Testis (tissue), 3 donors: ENCODE data around the gene MYO1F. TPM values are rescaled to one million over a fixed set of nuclear protein-coding genes. Genes with fewer than 3 reads are reported as not detected.

Experiments
- DNase-seq: peaks from one replicate; pipeline ENCODE4 v3.0.0-alpha.2; 2019
- H3K27ac ChIP-seq, 2 donors: fragments of 200-600 bp; sonication (generic); one replicate each; pipeline ENCODE4 v1.5.1; 2019
- H3K27me3 ChIP-seq: fragments of 200-600 bp; sonication (generic); one replicate; pipeline ENCODE4 v1.5.1; 2019
- H3K36me3 ChIP-seq: fragments of 200-600 bp; sonication (generic); one replicate; pipeline ENCODE4 v1.5.1; 2017; ENCODE audit warnings: low read depth; ENCODE audit errors: missing control alignments
- H3K4me1 ChIP-seq: fragments of 200-600 bp; sonication (generic); one replicate; pipeline ENCODE4 v1.5.1; 2019
- H3K4me3 ChIP-seq, 2 donors: fragments of 200-600 bp; sonication (generic); one replicate each; pipeline ENCODE4 v1.5.1; 2017 to 2019
- H3K9me3 ChIP-seq: fragments of 200-600 bp; sonication (generic); one replicate; pipeline ENCODE4 v1.5.1; 2017
- POLR2A ChIP-seq: fragments of 450-650 bp; IDR thresholded peaks from one replicate; pipeline ENCODE4 v1.6.1; 2017; ENCODE audit warnings: antibody characterized with exemption, mild to moderate bottlenecking, moderate library complexity
- WGBS, 2 donors: methylation state at CpG; one replicate each; pipeline ENCODE4 v1.1.5; 2018; 5-methylcytosine and 5-hydroxymethylcytosine counted together
- intact Hi-C: fragments of 100-400 bp; cut with DNase I; formaldehyde crosslinking; loops from one replicate; pipeline ENCODE4 v1.15.1; 2023; ENCODE audit warnings: low total_unique reads
- polyA plus RNA-seq: library from polyadenylated mRNA; stranded (reverse); fragments of 350-450 nt; fragmentation: Illumina TruSeq; extraction: RNeasy Lipid Tissue Mini Kit (QIAGEN cat#74804); gene quantifications from one replicate; pipeline ENCODE4 v1.2.3, GENCODE V29; 2014; ENCODE audit warnings: low read depth, low replicate concordance; ENCODE audit not compliant: insufficient read depth
- total RNA-seq, 2 donors: library from RNA; depleted of rRNA; stranded (reverse); fragments of >200 nt; gene quantifications; one replicate each; pipeline ENCODE4 v1.2.3, GENCODE V29; 2016
- TF ChIP-seq, protein P1 (sequence below), 3 experiments: fragments of 450-650 bp in 2 of 3; fragments of 200-600 bp in 1 of 3; sonication (generic) in 1 of 3; IDR thresholded peaks; one replicate each; pipeline ENCODE4 v1.5.1; 2016 to 2019; ENCODE audit warnings: antibody characterized with exemption in 3 of 3, mild to moderate bottlenecking in 2 of 3, moderate library complexity in 1 of 3

MYO1F gene
- total and polyA plus RNA-seq, 3 donors from 2014 or later: 4.7 to 6.7 (median 5.9) TPM

DNA sequence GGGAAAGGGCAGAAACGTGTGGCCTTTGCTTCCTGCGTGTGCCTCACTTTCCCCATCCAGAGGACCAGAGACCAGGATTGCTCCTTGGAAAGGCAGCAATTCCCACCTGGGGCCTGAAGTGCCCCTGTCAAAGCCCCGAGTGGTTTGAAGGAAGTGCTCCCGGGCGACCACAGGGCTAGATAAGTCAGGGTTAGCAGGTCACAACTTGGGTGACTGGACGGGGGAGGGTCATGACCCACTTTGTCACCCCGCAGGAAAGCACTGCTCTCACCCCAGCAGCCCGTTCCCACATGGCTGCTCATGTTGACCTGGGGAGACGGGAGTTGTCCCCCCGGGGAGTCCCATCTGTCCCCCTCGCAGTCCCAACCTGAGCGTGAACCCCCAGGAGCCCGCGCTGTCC, 75.3 kb downstream of the MYO1F start:
- Histone ChIP-seq H3K27me3 (no peaks in the 10 kb centered on the region), H3K36me3 (no peaks in the 10 kb centered on the region), H3K4me3 (no peak overlapping the region), H3K27ac (no peak overlapping the region), H3K4me1 (peaks cover 7% of the 10 kb centered on the region), H3K9me3 (no peaks in the 10 kb centered on the region)
- no peak for DNase-seq
- WGBS, 2 donors: 78 to 87% methylated on average over 9 to 14 of the region's 14 CpGs
- no peak for TF ChIP-seq POLR2A
- TF ChIP-seq, protein P1, sequence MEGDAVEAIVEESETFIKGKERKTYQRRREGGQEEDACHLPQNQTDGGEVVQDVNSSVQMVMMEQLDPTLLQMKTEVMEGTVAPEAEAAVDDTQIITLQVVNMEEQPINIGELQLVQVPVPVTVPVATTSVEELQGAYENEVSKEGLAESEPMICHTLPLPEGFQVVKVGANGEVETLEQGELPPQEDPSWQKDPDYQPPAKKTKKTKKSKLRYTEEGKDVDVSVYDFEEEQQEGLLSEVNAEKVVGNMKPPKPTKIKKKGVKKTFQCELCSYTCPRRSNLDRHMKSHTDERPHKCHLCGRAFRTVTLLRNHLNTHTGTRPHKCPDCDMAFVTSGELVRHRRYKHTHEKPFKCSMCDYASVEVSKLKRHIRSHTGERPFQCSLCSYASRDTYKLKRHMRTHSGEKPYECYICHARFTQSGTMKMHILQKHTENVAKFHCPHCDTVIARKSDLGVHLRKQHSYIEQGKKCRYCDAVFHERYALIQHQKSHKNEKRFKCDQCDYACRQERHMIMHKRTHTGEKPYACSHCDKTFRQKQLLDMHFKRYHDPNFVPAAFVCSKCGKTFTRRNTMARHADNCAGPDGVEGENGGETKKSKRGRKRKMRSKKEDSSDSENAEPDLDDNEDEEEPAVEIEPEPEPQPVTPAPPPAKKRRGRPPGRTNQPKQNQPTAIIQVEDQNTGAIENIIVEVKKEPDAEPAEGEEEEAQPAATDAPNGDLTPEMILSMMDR (IDR thresholded peaks at IDR 0.05): no peak
- intact Hi-C loops: loop anchor here (10.0 kb wide), 1 partner anchor 87 kb away; the partner anchor contains the start of gene MARCHF2

- 74 to 95% methylated on average over 6 of the region's 6 CpGs for WGBS, 2 donors
- H3K27me3 ChIP-seq: no peaks in the 10 kb centered on the region
- H3K9me3 ChIP-seq: no peaks in the 10 kb centered on the region
- H3K4me1 ChIP-seq: peaks cover 4% of the 10 kb centered on the region
- no peak for TF ChIP-seq POLR2A
- TF ChIP-seq, protein P1 (IDR thresholded peaks at IDR 0.05): no peak
- no peak for DNase-seq
- no peak overlapping the region for H3K27ac ChIP-seq
- intact Hi-C loops: loop anchor here (10.0 kb wide), 1 partner anchor 87 kb away; the partner anchor contains the start of gene MARCHF2
- H3K4me3 ChIP-seq: no peak overlapping the region
- no peaks in the 10 kb centered on the region for H3K36me3 ChIP-seq
Observed at GRCh38 chr19:8501516-8501915, 75.7 kb downstream of the MYO1F start.

- no peaks in the 10 kb centered on the region for H3K4me1 ChIP-seq
- TF ChIP-seq, protein P1 (IDR thresholded peaks at IDR 0.05): no peak
- TF ChIP-seq POLR2A: no peak
- WGBS, 2 donors: 70 to 73% methylated on average over 7 of the region's 7 CpGs
- no peaks in the 10 kb centered on the region for H3K36me3 ChIP-seq
- H3K27me3 ChIP-seq: no peaks in the 10 kb centered on the region
- intact Hi-C loops: loop anchor here (10.0 kb wide), 1 partner anchor 85 kb away; the partner anchor contains the start of gene MARCHF2
- H3K4me3 ChIP-seq: no peak overlapping the region
- no peak for DNase-seq
- H3K9me3 ChIP-seq: no peaks in the 10 kb centered on the region
- H3K27ac ChIP-seq: no peak overlapping the region
Observed at GRCh38 chr19:8500158-8500557, 77.1 kb downstream of the MYO1F start.

GRCh38 chr19:8499048-8499833, 78.0 kb downstream of the MYO1F start:
- no peak for TF ChIP-seq POLR2A
- TF ChIP-seq, protein P1 (IDR thresholded peaks at IDR 0.05): no peak
- Histone ChIP-seq H3K9me3 (no peaks in the 10 kb centered on the region), H3K4me3 (peak overlapping the region; percentile 6 to 26), H3K4me1 (no peaks in the 10 kb centered on the region), H3K27me3 (no peaks in the 10 kb centered on the region), H3K36me3 (no peaks in the 10 kb centered on the region), H3K27ac (no peak overlapping the region)
- WGBS, 2 donors: 64 to 80% methylated on average over 19 to 30 of the region's 41 CpGs
- DNase-seq: no peak
- intact Hi-C loops: no loop called here
